NCI-H2196 (cell line): ENCODE results near the gene RASAL3.
"Not testable (repeated sequence)": the region's sequence is repeated elsewhere in the genome, so short reads cannot be mapped to it uniquely, and the experiment has no call there.

Experiments used
- DNase-seq: peaks from one replicate; lab custom pipeline; 2025; ENCODE audit not compliant: unreplicated experiment; lab: John Stamatoyannopoulos, UW

Gene RASAL3

GRCh38 chr19:15421136-15421695 lies 43.1 kb downstream of the RASAL3 start:
- DNase-seq: no peak

DNA sequence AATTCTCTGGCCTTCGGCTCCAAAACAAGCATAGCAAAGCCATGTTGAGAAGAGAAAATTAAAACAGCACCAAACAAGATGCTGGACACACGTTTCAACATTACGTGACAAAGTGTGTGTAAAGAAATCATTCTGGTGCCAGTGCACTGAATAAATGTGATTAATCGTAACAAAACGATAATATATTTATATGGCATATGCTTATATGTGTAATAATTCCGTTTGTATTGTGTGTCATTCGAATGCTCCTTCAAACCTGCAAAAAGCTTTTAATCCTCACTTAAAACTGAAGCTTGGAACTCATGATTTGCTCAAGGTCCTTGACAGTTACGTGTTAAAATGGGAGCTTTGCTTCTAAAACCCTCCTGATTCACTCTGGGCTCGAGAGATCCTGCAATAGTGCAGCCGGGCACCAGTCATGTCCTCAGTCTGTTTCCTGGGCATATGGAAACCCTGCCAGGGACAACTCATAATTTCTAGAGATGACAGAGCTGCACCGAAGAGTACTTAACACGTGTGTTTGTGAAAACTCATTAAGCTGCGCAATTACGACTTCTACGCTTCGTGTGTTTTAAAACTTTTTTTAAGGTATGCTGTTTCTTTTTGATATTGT lies 44.8 kb downstream of the RASAL3 start:
- no peak for DNase-seq

DNA sequence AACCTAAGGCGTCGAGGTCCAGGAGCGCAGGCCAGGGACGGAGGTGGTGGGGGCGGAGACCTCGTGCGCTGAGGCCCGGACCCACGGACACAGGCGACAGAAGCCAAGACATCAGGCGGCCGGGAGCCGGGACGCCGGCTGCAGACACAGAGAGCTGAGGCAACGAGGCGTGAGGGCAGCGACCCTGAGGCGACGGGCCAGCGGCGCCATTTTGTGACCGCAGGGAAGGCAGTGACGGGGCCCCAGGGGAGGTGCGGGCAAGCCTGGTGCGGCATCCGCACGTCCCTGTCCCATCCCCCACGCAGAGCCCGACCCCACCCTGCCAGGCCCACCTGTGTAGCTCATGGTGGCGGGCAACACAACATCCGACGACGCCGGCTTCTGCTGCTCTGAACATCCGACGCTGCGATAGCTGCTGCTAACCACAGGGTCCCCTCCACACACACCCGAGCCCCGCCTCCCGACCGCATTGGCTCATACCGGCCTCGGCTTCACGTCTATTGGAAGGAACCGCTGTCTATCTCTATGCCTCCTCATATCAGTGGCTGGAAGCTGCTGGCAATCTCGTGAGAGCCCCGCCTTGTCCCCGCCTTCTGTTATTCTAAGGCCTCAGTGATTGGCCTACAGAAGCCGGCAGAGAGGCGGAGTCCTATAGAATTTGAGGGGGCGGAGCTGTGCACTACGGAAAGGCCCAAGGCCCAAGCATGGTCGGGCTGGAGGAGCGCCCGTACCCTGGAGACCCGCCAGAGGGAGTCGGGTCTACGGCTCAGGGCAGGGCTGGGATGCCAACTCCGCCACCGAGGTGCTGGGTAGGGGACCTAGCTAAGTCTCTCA lies 45.5 kb downstream of the RASAL3 start, which contains the start of gene AKAP8L:
Gene AKAP8L, minus strand, starts transcription at position 410 of the 834 bp plus-strand sequence. Its CDS starts 65 bp downstream, at position 345.
- DNase-seq: peak; percentile 99

DNA sequence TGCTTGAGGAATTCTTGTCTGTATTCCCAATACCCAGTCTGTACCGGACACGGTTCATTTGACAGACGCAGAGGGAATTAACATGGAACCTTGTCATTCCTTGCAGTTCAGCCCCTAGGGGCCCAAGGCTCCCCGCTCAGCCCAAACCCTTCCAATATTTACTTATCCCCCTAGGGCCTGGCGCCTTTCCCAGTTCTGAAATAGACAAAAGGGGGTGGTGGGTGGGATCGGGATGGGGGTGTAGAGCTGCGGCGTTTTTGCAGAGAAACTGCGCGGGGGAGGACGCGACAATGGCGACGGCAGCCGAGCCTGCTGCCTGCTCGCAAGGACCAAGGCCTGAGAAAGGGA lies 46.1 kb downstream of the RASAL3 start:
- DNase-seq: no peak

- no peak for DNase-seq
Measured at GRCh38 chr19:15417699-15418098, 46.6 kb downstream of the RASAL3 start.

DNA sequence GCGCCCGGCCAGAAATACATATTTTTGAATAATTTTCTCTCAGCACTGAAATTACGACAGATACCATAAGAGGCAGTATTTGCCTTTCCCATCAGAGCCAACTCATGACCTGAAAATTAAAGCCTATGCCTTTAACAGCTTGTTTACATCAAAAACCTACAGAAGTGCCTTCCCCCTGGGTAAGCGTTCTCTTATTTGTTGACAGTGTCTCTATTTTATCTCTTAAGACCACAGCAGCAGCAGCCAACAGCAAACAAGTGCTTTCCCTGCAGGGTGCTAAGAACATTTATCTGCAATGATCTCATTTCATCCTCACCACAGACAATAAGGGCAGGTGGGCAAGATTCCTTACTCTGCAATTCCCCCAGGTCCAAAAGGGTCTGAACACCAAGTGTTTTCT lies 51.5 kb downstream of the RASAL3 start:
- DNase-seq: no peak

- DNase-seq: not testable (repeated sequence)
Measured at GRCh38 chr19:15411351-15411750, 53.0 kb downstream of the RASAL3 start.

DNA sequence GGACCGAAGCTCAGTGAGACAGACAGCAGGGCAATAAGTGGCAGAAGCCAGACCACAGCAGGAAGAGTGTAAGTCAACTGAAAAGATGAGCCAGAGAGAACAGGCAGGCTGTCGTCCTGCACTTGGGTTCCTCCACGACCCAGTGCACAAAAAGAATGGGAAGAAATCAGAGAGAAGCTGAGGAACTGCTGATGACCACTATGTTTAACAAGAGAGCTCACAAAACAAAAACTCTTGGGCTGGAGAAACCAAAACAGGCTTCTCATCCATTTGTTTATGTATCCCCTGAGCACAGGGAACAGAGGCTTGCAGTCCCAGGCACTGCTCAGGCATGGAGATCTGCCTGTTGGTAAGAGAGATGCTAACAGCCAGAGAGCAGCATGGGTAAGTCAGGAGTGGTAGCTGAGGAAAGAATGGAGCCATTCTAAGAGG lies 59.5 kb downstream of the RASAL3 start:
- DNase-seq: no peak

- no peak for DNase-seq
Measured at GRCh38 chr19:15404097-15404779, 60.1 kb downstream of the RASAL3 start.

DNA sequence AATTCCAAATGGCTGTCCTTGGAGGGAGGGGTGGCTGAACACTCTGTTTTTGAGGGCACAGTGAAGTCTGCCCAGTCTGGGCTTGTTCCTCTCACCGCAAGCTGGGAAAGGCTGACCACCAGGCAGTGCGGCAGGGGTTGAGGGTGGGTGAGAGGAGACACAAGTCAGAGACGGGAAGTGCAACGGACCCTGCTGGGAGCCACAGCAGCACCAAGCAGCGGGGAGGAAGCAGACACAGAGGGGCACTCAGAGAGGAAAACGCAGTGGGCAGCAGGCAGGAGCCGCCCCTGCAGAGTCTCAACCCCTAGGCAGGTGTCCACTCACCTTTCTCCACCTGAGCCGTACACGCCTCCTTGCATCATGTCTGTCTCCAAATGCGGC lies 61.2 kb downstream of the RASAL3 start:
- no peak for DNase-seq

- no peak for DNase-seq
Measured at GRCh38 chr19:15402411-15403150, 61.8 kb downstream of the RASAL3 start.
